Measurements from ENCODE around the gene MDFI.

Gene MDFI

GRCh38 chr6:41690541-41691330 lies 52.5 kb downstream of the MDFI start:
- FAIRE-seq: no peak

DNA sequence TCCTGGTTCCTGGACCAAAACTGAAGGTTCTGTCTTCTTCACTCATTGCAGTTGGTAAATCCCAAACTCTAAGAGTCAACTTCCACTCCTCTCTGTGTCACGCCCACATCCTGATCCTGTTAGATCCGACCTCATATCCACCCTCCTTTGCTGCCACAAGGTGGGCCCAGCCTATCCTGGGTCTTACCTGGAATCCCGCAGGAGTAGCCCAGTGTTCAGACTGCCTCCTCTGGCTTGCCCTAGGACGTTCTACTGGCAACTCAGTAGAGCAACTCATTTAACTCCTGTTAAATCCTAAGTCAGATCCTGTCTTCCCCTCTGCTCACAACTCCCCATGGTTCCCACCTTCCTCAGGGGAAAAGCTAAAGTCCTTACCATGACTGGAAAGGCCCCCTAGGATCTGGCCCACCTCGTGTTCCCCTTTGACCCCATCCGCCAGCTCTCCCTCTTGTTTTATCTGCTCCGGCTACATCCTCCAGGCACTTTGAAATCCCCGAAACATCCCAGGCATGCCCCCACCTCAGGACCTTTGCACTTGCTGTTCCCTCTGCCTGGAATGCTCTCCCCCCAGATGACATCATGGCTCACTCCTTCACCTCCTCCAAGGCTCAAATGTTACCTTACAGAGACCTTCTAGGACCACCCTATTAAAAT lies 53.3 kb downstream of the MDFI start:
- no peak for FAIRE-seq

DNA sequence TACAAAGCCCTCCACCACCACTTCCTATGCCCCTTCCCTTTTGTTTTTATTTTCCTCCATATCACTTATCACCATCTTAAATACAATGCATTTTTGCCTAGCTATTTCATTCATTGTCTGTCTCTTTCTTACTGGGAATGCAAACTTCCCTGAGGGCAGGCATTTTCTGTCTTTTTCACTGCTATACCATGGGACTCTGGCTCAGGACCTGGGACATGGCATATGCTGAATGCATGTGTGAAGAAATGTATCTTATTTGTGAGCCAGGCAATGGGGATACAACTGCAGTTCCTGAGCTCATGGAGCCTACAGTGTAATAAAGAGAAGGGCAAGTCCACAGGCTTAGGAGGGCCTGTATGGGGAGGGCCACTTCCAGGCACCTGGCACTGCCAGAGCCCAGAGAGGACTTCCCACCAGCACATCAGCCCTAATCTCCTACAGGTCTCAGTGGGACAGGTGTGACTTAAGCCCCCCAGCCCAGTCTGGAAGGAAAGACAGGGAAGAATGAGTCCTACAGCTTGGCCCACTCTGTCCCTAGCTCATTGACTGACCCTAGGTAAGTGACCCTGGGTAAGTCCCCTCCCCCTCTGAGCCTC lies 53.9 kb downstream of the MDFI start:
- FAIRE-seq: no peak

GRCh38 chr6:41692730-41693129 lies 54.5 kb downstream of the MDFI start:
- FAIRE-seq: no peak

DNA sequence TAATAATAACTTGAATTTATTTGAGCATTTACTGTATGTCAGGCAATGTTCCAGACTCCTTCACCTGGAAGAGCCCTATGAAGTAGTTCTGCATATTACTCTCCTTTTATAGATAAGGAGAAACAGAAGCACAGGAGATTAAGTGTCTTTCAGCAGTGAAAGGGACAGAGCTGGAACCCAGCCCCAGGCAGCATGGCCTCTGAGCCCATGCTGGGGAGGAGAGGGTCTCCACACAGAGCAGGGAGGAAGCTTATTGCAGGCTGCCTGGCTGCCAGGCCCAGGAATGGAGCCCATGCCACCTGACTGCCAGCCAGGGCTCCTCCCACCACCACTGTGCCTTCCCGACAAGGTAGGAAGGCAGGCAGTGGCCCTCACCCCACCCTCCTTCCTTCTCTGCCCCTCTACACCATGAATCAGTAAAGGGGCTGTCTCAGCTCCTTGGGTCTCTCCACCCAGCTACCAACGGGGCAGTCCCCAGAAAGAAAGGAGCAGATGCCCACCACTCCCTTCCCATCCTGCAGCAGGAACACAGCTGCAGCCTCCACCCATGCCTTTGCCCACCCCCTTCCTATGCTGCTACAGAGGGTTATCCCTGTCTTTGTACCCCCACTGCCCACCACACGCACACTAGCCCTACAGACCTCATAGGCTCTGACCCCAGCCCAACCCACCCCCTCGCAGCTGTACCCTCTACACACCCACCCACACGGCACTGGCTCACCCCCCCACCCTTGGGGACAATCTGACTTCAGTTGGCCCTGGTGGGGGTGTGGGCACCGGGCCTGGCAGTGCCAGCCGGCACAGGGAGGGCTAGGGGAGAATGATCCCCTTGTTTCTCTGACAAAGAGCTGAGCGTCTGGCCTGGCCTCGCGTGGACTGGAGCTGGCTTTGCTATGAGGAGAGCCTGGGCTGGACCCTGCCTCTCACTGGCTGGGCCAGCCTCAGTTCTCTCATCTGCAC lies 55.3 kb downstream of the MDFI start:
- no peak for FAIRE-seq

GRCh38 chr6:41694815-41695526 lies 56.7 kb downstream of the MDFI start:
- no peak for FAIRE-seq

- no peak for FAIRE-seq
Observed at GRCh38 chr6:41695825-41696224, 57.6 kb downstream of the MDFI start.

DNA sequence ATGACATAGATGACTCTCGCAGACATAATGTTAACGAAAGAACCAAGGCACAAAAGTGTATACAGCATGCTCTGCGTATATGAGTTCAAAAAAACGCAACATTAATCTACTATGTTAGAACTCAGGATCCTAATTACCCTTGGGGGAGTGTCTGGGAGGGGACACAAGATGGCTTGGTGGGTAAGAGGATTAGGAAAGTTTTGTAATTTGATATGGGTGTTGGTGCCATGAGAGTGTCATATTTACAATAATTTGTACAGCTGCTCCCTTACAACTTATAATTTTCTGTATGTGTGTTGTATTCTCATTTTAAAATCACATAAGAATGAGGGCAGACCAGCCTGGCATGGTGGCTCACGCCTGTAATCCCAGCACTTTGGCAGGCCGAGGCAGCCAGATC lies 58.5 kb downstream of the MDFI start:
- no peak for FAIRE-seq

- no peak for FAIRE-seq
Observed at GRCh38 chr6:41697861-41698781, 59.9 kb downstream of the MDFI start.

DNA sequence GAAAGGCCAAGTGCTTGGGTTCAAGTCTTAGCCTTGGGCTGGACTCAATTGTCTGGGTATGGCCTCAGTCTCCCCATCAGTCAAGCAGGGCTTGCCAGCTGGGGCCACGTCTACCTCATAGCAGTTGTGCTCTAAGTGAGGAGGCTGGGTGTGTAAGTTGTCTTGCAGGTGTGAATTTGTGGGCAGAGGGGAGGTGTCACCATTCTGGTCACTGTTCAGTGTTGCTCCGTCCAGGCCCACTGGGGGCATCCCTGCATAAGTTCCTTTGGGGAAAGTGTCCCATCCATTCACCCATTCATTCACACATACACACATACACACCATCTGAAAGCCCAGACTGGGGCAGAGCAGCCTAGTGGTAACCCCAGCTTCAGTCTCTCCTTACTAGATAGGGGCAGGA lies 60.8 kb downstream of the MDFI start:
- no peak for FAIRE-seq

- no peak for FAIRE-seq
Observed at GRCh38 chr6:41700463-41701347, 62.4 kb downstream of the MDFI start.

GRCh38 chr6:41702089-41702745 lies 63.9 kb downstream of the MDFI start:
- FAIRE-seq: no peak

- FAIRE-seq: no peak
Observed at GRCh38 chr6:41702771-41703494, 64.7 kb downstream of the MDFI start.

Measured in endometrium (tissue), 2 donors.